Neural cell (in vitro differentiated cells): Measurements from ENCODE around the gene ACSS3.

Experiments used
- EP300 ChIP-seq: fragments of 450-650 bp; conservative IDR thresholded peaks from 2 replicates; pipeline ENCODE4 v1.6.1; 2014; ENCODE audit warnings: antibody characterized with exemption, mild to moderate bottlenecking, moderate library complexity; ENCODE audit not compliant: poor library complexity, severe bottlenecking
- EZH2 ChIP-seq: fragments of 200-600, 300-800 bp; shearing (Covaris generic), sonication (generic); IDR thresholded peaks from 2 replicates; pipeline ENCODE4 v1.6.1; 2014; ENCODE audit warnings: antibody characterized with exemption, low read length, borderline replicate concordance, mild to moderate bottlenecking; ENCODE audit not compliant: insufficient read depth, poor library complexity, severe bottlenecking
- MXI1 ChIP-seq: fragments of 450-650 bp; conservative IDR thresholded peaks from 2 replicates; pipeline ENCODE4 v1.6.1; 2014; ENCODE audit warnings: antibody characterized with exemption, mild to moderate bottlenecking; ENCODE audit not compliant: poor library complexity, severe bottlenecking
- POLR2AphosphoS5 ChIP-seq: IDR thresholded peaks from 2 replicates; pipeline ENCODE4 v1.6.1; 2012
- RAD21 ChIP-seq: fragments of 450-650 bp; conservative IDR thresholded peaks from 2 replicates; pipeline ENCODE4 v1.6.1; 2014; ENCODE audit warnings: antibody characterized with exemption, mild to moderate bottlenecking, moderate library complexity
- SMC3 ChIP-seq: fragments of 450-650 bp; conservative IDR thresholded peaks from 2 replicates; pipeline ENCODE4 v1.6.1; 2014; ENCODE audit warnings: antibody characterized with exemption, mild to moderate bottlenecking, moderate library complexity; ENCODE audit not compliant: poor library complexity
- TAF1 ChIP-seq: IDR thresholded peaks from 2 replicates; pipeline ENCODE4 v1.6.1; 2012; ENCODE audit warnings: low read depth
- TF ChIP-seq, protein P1 (sequence below): fragments of 450-650 bp; IDR thresholded peaks from 2 replicates; pipeline ENCODE4 v1.5.1; 2014; ENCODE audit warnings: antibody characterized with exemption, mild to moderate bottlenecking, moderate library complexity; ENCODE audit not compliant: poor library complexity, severe bottlenecking
- TF ChIP-seq, protein P2 (sequence below): IDR thresholded peaks from 2 replicates; pipeline ENCODE4 v1.6.1; 2012; ENCODE audit warnings: borderline replicate concordance

DNA sequence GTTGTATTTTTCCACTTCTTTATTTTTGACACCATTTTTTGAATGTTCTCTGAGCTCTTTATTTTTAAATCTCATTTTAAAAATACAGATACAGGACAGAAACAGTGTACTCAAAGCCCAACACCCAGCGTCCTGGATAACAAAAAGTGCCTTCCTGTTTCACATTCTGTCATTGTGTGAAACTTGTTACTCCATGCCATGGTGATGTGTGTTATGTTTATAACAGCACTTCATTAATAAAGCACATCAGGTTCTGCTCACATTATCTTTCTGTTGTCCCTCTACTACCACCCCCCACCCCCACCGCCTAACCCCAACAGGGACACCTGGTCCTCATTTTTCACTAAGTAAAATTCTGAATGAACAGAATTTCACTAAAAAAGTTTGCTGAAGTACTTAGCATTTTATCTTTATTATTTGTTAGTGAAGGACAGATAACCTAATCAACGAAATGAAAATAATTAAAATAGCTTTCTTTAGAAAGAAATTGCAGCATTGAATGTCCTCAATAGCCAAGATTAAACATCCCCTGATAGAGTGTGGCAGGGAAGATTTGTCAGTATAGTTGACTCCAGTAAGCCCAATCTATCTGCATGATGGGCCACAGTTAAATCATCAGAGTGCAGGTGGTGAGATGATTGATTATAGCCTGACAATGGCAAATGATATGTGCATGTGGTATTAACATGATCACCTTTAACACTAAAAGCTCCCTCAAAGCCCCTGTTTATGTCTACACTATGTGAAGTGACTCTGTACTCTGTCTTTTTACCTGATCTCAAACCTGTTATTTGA lies 153.9 kb downstream of the ACSS3 start:
- TF ChIP-seq, protein P1, sequence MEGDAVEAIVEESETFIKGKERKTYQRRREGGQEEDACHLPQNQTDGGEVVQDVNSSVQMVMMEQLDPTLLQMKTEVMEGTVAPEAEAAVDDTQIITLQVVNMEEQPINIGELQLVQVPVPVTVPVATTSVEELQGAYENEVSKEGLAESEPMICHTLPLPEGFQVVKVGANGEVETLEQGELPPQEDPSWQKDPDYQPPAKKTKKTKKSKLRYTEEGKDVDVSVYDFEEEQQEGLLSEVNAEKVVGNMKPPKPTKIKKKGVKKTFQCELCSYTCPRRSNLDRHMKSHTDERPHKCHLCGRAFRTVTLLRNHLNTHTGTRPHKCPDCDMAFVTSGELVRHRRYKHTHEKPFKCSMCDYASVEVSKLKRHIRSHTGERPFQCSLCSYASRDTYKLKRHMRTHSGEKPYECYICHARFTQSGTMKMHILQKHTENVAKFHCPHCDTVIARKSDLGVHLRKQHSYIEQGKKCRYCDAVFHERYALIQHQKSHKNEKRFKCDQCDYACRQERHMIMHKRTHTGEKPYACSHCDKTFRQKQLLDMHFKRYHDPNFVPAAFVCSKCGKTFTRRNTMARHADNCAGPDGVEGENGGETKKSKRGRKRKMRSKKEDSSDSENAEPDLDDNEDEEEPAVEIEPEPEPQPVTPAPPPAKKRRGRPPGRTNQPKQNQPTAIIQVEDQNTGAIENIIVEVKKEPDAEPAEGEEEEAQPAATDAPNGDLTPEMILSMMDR: no peak
- TF ChIP-seq EP300 (no peak), EZH2 (no peak), POLR2AphosphoS5 (no peak), SMC3 (no peak), TAF1 (no peak), MXI1 (no peak), RAD21 (no peak)
- TF ChIP-seq, protein P2, sequence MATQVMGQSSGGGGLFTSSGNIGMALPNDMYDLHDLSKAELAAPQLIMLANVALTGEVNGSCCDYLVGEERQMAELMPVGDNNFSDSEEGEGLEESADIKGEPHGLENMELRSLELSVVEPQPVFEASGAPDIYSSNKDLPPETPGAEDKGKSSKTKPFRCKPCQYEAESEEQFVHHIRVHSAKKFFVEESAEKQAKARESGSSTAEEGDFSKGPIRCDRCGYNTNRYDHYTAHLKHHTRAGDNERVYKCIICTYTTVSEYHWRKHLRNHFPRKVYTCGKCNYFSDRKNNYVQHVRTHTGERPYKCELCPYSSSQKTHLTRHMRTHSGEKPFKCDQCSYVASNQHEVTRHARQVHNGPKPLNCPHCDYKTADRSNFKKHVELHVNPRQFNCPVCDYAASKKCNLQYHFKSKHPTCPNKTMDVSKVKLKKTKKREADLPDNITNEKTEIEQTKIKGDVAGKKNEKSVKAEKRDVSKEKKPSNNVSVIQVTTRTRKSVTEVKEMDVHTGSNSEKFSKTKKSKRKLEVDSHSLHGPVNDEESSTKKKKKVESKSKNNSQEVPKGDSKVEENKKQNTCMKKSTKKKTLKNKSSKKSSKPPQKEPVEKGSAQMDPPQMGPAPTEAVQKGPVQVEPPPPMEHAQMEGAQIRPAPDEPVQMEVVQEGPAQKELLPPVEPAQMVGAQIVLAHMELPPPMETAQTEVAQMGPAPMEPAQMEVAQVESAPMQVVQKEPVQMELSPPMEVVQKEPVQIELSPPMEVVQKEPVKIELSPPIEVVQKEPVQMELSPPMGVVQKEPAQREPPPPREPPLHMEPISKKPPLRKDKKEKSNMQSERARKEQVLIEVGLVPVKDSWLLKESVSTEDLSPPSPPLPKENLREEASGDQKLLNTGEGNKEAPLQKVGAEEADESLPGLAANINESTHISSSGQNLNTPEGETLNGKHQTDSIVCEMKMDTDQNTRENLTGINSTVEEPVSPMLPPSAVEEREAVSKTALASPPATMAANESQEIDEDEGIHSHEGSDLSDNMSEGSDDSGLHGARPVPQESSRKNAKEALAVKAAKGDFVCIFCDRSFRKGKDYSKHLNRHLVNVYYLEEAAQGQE: no peak
